ENCODE data around the gene FOSL2. TPM values are rescaled to one million over a fixed set of nuclear protein-coding genes. Genes with fewer than 3 reads are reported as not detected.

FOSL2 gene
- total and polyA plus RNA-seq, 2 experiments from 2014 or later: 0.60 to 4.3 TPM

DNA sequence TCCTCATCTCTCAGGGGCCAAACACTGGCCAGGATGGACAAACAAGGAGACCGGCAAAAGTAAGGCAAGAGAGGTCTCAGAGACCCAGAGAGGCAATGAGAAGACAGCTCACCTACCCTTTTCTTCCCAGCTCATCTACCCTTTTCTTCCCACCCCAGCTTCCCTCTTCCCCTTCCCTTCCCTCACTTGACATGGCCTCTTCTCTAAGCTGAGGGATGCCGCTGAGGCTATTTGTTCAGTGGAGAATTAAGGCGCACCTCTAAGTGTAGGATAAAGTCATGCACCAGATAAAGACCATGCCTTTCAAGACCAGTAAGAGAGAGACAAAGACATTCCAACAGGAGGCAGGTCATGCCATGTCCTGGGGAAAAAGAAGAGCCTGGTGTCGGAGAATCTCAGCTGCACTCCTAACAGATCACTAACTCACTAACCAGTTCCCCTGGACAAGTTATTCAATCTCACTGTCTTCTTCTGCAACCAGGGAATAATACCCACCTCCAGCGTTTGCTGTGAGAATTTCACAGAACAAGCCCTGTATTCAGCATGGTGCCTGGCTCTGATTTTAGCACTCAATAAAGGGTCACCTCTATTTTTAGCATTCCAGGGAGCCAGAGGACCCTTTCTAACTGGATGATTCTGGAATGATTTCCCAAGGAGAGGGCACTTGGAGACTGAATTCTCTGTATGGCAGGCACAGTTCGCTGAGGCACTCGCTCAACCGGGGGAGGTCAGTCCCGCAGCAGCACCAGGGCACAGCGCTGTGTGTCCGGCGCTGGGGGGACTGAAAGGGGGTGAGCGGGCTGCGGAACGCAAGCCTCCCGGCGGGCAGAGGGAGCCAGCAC is 3.0 kb upstream of the FOSL2 start:
- no peak overlapping the region for H3K27ac ChIP-seq (ENCODE audit: low read depth)
- H3K27me3 Mint-ChIP-seq (ENCODE audit: insufficient read depth, low read depth, poor library complexity): peaks cover 48% of the 10 kb centered on the region
- H4K20me1 ChIP-seq (replicated peaks; ENCODE audit: insufficient read depth): no peaks in the 10 kb centered on the region; the same call in 1 of the 2 replicates
- H3K27ac Mint-ChIP-seq: peak overlapping the region; percentile 91
- no peaks in the 10 kb centered on the region for H3K36me3 ChIP-seq (ENCODE audit: insufficient read depth)
- 0 out of 2 replicates have a peak, but pooled peaks cover 3% of the 10 kb centered on the region for H3K9me2 ChIP-seq (ENCODE audit: insufficient read depth)
- peaks cover 60% of the 10 kb centered on the region for H3K27me3 ChIP-seq (ENCODE audit: insufficient read depth)
- H3K9me3 Mint-ChIP-seq: no peaks in the 10 kb centered on the region
- TF ChIP-seq STAT1 (IDR thresholded peaks at IDR 0.05; ENCODE audit: unreplicated experiment): no peak
- TF ChIP-seq ZNF114 (CRISPR knock-in tag; IDR thresholded peaks at IDR 0.05): no peak
- peak; percentile 16 for TF ChIP-seq EZH2 (IDR thresholded peaks at IDR 0.05; ENCODE audit: low read depth, unreplicated experiment)
- TF ChIP-seq EZH2phosphoT487 (IDR thresholded peaks at IDR 0.05; ENCODE audit: unreplicated experiment): no peak
- H3K79me2 ChIP-seq (replicated peaks; ENCODE audit: insufficient read depth): no peaks in the 10 kb centered on the region
- no peaks in the 10 kb centered on the region for H3K36me3 Mint-ChIP-seq (ENCODE audit: low read depth)
- peak overlapping the region; percentile 95 for H2AFZ ChIP-seq
- H3K4me3 Mint-ChIP-seq: peak overlapping the region; percentile 87
- 0 out of 2 replicates have a peak, but pooled peaks cover 12% of the 10 kb centered on the region for H3F3A ChIP-seq (replicated peaks; ENCODE audit: low read depth)
- peaks cover 25% of the 10 kb centered on the region for H3K4me1 Mint-ChIP-seq
- H3K4me3 ChIP-seq: peak overlapping the region; percentile 96
- peak; percentile 0; the same call in 2 of the 3 replicates for ATAC-seq
- peak; percentile 47 for DNase-seq (ENCODE audit: low spot score)
- peak overlapping the region; percentile 95 for H3K4me2 ChIP-seq
- peaks cover 13% of the 10 kb centered on the region; the same call in 1 of the 2 replicates for H3K4me1 ChIP-seq (ENCODE audit: insufficient read depth)

DNA sequence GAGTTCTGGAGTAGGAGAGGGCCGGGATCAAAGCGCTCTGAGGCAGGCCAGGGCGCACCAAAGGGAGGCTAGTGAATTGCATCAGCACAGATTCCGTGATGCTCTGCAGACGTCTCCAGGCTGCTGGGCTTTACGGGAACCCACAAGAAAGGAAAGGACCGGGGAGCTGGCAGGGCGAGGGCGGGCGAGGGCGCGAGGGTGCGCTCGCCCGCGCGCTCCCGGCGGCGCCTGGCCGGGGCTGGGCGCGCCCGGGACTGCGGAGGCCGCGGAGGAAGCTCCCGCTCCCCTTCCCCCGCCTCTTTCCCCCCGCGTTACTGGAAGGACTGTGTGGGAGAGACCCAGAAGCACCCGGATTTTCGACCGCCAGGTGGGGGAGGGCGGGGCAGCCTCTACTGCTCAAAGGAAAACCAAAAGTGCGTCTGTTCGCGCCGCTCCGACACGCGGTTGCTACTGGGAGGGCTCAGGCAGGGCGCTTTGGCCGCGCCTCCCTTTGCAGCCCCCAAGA is 2.4 kb upstream of the FOSL2 start:
- Mint-ChIP-seq H3K4me3 (peak overlapping the region; percentile 87), H3K36me3 (ENCODE audit: low read depth) (no peaks in the 10 kb centered on the region), H3K27me3 (ENCODE audit: insufficient read depth, low read depth, poor library complexity) (peaks cover 45% of the 10 kb centered on the region), H3K4me1 (peaks cover 26% of the 10 kb centered on the region), H3K27ac (peak overlapping the region; percentile 91), H3K9me3 (no peaks in the 10 kb centered on the region)
- H3K4me3 ChIP-seq: peak overlapping the region; percentile 96
- no peaks in the 10 kb centered on the region for H3K79me2 ChIP-seq (replicated peaks; ENCODE audit: insufficient read depth)
- peak overlapping the region; percentile 95 for H2AFZ ChIP-seq
- no peak overlapping the region for H3K27ac ChIP-seq (ENCODE audit: low read depth)
- ATAC-seq: peak; percentile 12
- 0 out of 2 replicates have a peak, but pooled peaks cover 3% of the 10 kb centered on the region for H3K9me2 ChIP-seq (ENCODE audit: insufficient read depth)
- H3K27me3 ChIP-seq (ENCODE audit: insufficient read depth): peaks cover 67% of the 10 kb centered on the region
- peak; percentile 77 for DNase-seq (ENCODE audit: low spot score)
- H4K20me1 ChIP-seq (replicated peaks; ENCODE audit: insufficient read depth): no peaks in the 10 kb centered on the region; the same call in none of the 2 replicates
- 0 out of 2 replicates have a peak, but pooled peaks cover 12% of the 10 kb centered on the region for H3F3A ChIP-seq (replicated peaks; ENCODE audit: low read depth)
- H3K4me1 ChIP-seq (ENCODE audit: insufficient read depth): peaks cover 15% of the 10 kb centered on the region; the same call in 1 of the 2 replicates
- TF ChIP-seq STAT1 (IDR thresholded peaks at IDR 0.05; ENCODE audit: unreplicated experiment): no peak
- no peak for TF ChIP-seq NANOG (IDR thresholded peaks at IDR 0.05; ENCODE audit: borderline replicate concordance)
- TF ChIP-seq, protein P1, sequence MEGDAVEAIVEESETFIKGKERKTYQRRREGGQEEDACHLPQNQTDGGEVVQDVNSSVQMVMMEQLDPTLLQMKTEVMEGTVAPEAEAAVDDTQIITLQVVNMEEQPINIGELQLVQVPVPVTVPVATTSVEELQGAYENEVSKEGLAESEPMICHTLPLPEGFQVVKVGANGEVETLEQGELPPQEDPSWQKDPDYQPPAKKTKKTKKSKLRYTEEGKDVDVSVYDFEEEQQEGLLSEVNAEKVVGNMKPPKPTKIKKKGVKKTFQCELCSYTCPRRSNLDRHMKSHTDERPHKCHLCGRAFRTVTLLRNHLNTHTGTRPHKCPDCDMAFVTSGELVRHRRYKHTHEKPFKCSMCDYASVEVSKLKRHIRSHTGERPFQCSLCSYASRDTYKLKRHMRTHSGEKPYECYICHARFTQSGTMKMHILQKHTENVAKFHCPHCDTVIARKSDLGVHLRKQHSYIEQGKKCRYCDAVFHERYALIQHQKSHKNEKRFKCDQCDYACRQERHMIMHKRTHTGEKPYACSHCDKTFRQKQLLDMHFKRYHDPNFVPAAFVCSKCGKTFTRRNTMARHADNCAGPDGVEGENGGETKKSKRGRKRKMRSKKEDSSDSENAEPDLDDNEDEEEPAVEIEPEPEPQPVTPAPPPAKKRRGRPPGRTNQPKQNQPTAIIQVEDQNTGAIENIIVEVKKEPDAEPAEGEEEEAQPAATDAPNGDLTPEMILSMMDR (conservative IDR thresholded peaks at IDR 0.05; ENCODE audit: low read depth in 2 of 2): no peak
- TF ChIP-seq JUNB (IDR thresholded peaks at IDR 0.05; ENCODE audit: unreplicated experiment): no peak
- TF ChIP-seq, protein P2, sequence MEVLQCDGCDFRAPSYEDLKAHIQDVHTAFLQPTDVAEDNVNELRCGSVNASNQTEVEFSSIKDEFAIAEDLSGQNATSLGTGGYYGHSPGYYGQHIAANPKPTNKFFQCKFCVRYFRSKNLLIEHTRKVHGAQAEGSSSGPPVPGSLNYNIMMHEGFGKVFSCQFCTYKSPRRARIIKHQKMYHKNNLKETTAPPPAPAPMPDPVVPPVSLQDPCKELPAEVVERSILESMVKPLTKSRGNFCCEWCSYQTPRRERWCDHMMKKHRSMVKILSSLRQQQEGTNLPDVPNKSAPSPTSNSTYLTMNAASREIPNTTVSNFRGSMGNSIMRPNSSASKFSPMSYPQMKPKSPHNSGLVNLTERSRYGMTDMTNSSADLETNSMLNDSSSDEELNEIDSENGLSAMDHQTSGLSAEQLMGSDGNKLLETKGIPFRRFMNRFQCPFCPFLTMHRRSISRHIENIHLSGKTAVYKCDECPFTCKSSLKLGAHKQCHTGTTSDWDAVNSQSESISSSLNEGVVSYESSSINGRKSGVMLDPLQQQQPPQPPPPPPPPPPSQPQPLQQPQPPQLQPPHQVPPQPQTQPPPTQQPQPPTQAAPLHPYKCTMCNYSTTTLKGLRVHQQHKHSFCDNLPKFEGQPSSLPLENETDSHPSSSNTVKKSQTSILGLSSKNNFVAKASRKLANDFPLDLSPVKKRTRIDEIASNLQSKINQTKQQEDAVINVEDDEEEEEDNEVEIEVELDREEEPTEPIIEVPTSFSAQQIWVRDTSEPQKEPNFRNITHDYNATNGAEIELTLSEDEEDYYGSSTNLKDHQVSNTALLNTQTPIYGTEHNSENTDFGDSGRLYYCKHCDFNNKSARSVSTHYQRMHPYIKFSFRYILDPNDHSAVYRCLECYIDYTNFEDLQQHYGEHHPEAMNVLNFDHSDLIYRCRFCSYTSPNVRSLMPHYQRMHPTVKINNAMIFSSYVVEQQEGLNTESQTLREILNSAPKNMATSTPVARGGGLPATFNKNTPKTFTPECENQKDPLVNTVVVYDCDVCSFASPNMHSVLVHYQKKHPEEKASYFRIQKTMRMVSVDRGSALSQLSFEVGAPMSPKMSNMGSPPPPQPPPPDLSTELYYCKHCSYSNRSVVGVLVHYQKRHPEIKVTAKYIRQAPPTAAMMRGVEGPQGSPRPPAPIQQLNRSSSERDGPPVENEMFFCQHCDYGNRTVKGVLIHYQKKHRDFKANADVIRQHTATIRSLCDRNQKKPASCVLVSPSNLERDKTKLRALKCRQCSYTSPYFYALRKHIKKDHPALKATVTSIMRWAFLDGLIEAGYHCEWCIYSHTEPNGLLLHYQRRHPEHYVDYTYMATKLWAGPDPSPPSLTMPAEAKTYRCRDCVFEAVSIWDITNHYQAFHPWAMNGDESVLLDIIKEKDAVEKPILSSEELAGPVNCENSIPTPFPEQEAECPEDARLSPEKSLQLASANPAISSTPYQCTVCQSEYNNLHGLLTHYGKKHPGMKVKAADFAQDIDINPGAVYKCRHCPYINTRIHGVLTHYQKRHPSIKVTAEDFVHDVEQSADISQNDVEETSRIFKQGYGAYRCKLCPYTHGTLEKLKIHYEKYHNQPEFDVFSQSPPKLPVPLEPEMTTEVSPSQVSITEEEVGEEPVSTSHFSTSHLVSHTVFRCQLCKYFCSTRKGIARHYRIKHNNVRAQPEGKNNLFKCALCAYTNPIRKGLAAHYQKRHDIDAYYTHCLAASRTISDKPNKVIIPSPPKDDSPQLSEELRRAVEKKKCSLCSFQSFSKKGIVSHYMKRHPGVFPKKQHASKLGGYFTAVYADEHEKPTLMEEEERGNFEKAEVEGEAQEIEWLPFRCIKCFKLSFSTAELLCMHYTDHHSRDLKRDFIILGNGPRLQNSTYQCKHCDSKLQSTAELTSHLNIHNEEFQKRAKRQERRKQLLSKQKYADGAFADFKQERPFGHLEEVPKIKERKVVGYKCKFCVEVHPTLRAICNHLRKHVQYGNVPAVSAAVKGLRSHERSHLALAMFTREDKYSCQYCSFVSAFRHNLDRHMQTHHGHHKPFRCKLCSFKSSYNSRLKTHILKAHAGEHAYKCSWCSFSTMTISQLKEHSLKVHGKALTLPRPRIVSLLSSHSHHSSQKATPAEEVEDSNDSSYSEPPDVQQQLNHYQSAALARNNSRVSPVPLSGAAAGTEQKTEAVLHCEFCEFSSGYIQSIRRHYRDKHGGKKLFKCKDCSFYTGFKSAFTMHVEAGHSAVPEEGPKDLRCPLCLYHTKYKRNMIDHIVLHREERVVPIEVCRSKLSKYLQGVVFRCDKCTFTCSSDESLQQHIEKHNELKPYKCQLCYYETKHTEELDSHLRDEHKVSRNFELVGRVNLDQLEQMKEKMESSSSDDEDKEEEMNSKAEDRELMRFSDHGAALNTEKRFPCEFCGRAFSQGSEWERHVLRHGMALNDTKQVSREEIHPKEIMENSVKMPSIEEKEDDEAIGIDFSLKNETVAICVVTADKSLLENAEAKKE (CRISPR knock-in tag; IDR thresholded peaks at IDR 0.05): no peak
- TF ChIP-seq POLR2AphosphoS5 (IDR thresholded peaks at IDR 0.05; ENCODE audit: low read depth): no peak; the same call in 1 of the 2 replicates
- TF ChIP-seq, protein P3, sequence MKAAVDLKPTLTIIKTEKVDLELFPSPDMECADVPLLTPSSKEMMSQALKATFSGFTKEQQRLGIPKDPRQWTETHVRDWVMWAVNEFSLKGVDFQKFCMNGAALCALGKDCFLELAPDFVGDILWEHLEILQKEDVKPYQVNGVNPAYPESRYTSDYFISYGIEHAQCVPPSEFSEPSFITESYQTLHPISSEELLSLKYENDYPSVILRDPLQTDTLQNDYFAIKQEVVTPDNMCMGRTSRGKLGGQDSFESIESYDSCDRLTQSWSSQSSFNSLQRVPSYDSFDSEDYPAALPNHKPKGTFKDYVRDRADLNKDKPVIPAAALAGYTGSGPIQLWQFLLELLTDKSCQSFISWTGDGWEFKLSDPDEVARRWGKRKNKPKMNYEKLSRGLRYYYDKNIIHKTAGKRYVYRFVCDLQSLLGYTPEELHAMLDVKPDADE (IDR thresholded peaks at IDR 0.05): no peak
- TF ChIP-seq ZNF114 (CRISPR knock-in tag; IDR thresholded peaks at IDR 0.05): no peak
- TF ChIP-seq CREB1 (CRISPR knock-in tag; IDR thresholded peaks at IDR 0.05; ENCODE audit: low read depth): no peak
- no peaks in the 10 kb centered on the region for H3K36me3 ChIP-seq (ENCODE audit: insufficient read depth)
- H3K4me2 ChIP-seq: peak overlapping the region; percentile 95
